ENCODE measurements around the gene TM9SF1. TPM values are rescaled to one million over a fixed set of nuclear protein-coding genes. Genes with fewer than 3 reads are reported as not detected.

The TM9SF1 gene
- total and polyA plus RNA-seq, 2 of the 13 experiments (the other 11 are each of a cell fraction or from before 2014, with no cell fraction given): 83.2 to 110 TPM

GRCh38 chr14:24195186-24196070, at the start of gene TM9SF1 (continued):
- TF ChIP-seq ZNF543 (CRISPR knock-in tag; IDR thresholded peaks at IDR 0.05): peak; percentile 99
- peak; percentile 99 for TF ChIP-seq SNAPC2 (CRISPR knock-in tag; IDR thresholded peaks at IDR 0.05)
- no peak; the same call in 1 of the 2 replicates for TF ChIP-seq FIP1L1 (IDR thresholded peaks at IDR 0.05; ENCODE audit: borderline replicate concordance, insufficient read depth, low read depth, low read length)
- no peak; the same call in 1 of the 2 replicates for TF ChIP-seq DNMT3B (CRISPR knock-in tag; conservative IDR thresholded peaks at IDR 0.05)
- TF ChIP-seq PCBP1 (IDR thresholded peaks at IDR 0.05; ENCODE audit: borderline replicate concordance, low read depth, low read length): peak; percentile 99
- peak; percentile 84 for TF ChIP-seq ZNF616 (CRISPR knock-in tag; IDR thresholded peaks at IDR 0.05; ENCODE audit: low read depth)
- no peak; the same call in 1 of the 2 replicates for TF ChIP-seq NFE2 (CRISPR knock-in tag; IDR thresholded peaks at IDR 0.05)
- TF ChIP-seq ZBTB46 (CRISPR knock-in tag; IDR thresholded peaks at IDR 0.05; ENCODE audit: borderline replicate concordance): peak; percentile 97
- TF ChIP-seq MTA1 (CRISPR knock-in tag; IDR thresholded peaks at IDR 0.05; ENCODE audit: borderline replicate concordance): peak; percentile 87; the same call in 1 of the 2 replicates
- TF ChIP-seq ZNF121 (CRISPR knock-in tag; IDR thresholded peaks at IDR 0.05): no peak
- peak; percentile 79 for TF ChIP-seq SATB2 (CRISPR knock-in tag; IDR thresholded peaks at IDR 0.05)
- TF ChIP-seq TCF7L2 (IDR thresholded peaks at IDR 0.05; ENCODE audit: low read depth, low read length): no peak
- TF ChIP-seq RARG (CRISPR knock-in tag; IDR thresholded peaks at IDR 0.05; ENCODE audit: low read depth): peak; percentile 99
- peak; percentile 81 for TF ChIP-seq PAXIP1 (CRISPR knock-in tag; conservative IDR thresholded peaks at IDR 0.05)
- no peak for TF ChIP-seq SRY (CRISPR knock-in tag; IDR thresholded peaks at IDR 0.05)
- TF ChIP-seq SMYD3 (CRISPR knock-in tag; IDR thresholded peaks at IDR 0.05): peak; percentile 97; the same call in 1 of the 2 replicates
- TF ChIP-seq ZC3H4 (CRISPR knock-in tag; IDR thresholded peaks at IDR 0.05; ENCODE audit: borderline replicate concordance): no peak; the same call in 1 of the 2 replicates
- TF ChIP-seq, protein P1, sequence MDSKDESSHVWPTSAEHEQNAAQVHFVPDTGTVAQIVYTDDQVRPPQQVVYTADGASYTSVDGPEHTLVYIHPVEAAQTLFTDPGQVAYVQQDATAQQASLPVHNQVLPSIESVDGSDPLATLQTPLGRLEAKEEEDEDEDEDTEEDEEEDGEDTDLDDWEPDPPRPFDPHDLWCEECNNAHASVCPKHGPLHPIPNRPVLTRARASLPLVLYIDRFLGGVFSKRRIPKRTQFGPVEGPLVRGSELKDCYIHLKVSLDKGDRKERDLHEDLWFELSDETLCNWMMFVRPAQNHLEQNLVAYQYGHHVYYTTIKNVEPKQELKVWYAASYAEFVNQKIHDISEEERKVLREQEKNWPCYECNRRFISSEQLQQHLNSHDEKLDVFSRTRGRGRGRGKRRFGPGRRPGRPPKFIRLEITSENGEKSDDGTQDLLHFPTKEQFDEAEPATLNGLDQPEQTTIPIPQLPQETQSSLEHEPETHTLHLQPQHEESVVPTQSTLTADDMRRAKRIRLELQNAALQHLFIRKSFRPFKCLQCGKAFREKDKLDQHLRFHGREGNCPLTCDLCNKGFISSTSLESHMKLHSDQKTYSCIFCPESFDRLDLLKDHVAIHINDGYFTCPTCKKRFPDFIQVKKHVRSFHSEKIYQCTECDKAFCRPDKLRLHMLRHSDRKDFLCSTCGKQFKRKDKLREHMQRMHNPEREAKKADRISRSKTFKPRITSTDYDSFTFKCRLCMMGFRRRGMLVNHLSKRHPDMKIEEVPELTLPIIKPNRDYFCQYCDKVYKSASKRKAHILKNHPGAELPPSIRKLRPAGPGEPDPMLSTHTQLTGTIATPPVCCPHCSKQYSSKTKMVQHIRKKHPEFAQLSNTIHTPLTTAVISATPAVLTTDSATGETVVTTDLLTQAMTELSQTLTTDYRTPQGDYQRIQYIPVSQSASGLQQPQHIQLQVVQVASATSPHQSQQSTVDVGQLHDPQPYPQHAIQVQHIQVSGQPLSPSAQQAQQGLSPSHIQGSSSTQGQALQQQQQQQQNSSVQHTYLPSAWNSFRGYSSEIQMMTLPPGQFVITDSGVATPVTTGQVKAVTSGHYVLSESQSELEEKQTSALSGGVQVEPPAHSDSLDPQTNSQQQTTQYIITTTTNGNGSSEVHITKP (CRISPR knock-in tag; IDR thresholded peaks at IDR 0.05; ENCODE audit: low read depth): peak; percentile 91
- TF ChIP-seq SCMH1 (CRISPR knock-in tag; IDR thresholded peaks at IDR 0.05; ENCODE audit: borderline replicate concordance): no peak
